ENCODE data around the gene HK1. TPM values are rescaled to one million over a fixed set of nuclear protein-coding genes. Genes with fewer than 3 reads are reported as not detected.

HK1 gene
- total and polyA plus RNA-seq, 2 of the 4 experiments (the other 2 are of a cell fraction): 53.7 to 90.5 TPM

DNA sequence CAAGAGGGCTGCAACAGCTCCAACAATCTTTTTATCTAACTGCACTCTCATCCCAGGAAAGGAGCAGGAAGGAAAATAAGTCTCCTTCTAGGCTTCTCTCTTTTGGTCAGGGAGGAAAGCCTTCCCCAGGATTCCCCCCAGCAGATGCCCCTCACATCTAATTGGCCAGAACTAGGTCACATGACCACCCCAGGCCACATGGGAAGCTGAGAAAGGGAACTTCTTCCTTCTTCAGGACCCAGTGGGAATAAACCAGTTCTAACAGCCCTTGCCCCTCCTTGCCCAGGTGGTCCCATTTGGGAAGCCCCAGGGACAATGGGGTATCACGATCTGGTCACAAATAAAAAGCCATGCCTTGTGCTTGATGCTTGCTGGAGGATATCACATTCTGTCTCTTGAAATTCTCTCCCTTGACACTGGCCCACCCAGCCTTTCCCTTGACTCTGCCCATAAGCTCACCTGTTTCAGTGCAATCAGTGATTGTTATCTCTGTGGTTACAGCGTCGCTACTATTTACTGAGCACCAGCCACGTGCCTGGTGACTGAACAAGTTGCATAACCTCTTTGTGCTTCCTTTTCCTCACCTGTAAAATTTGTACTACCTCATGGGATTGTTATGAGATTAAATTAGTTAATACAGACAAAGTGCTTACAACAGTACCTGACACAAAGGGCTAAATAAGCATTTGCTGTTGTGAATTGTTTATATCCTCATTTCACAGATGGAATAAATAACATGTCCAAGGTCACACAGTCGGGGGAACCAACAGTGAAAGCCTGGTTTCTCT is 147.4 kb downstream of the HK1 start:
- DNase-seq (no peak), ATAC-seq (ENCODE audit: low read depth) (no peak)
- 0 out of 2 replicates have a peak, but pooled peaks cover 4% of the 10 kb centered on the region for H4K20me1 ChIP-seq (ENCODE audit: insufficient read depth, low read length)
- TF ChIP-seq, protein P1, sequence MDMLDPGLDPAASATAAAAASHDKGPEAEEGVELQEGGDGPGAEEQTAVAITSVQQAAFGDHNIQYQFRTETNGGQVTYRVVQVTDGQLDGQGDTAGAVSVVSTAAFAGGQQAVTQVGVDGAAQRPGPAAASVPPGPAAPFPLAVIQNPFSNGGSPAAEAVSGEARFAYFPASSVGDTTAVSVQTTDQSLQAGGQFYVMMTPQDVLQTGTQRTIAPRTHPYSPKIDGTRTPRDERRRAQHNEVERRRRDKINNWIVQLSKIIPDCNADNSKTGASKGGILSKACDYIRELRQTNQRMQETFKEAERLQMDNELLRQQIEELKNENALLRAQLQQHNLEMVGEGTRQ (IDR thresholded peaks at IDR 0.05; ENCODE audit: low read depth, low read length): peak; percentile 63
- no peak for TF ChIP-seq MAZ (IDR thresholded peaks at IDR 0.05; ENCODE audit: borderline replicate concordance, low read depth, low read length)
- no peak overlapping the region for H2BK20ac ChIP-seq (ENCODE audit: low read depth, low read length)
- no peak overlapping the region for H3K27ac ChIP-seq (ENCODE audit: insufficient read depth, low read length)
- no peak overlapping the region for H4K91ac ChIP-seq (ENCODE audit: insufficient read depth, low read depth, low read length)
- no peak overlapping the region for H2BK120ac ChIP-seq (ENCODE audit: low read depth, low read length)
- no peak overlapping the region for H2BK15ac ChIP-seq (ENCODE audit: low read depth, low read length)
- H4K5ac ChIP-seq (ENCODE audit: low read depth, low read length): no peak overlapping the region
- WGBS, 2 experiments (ENCODE audit: extremely low coverage in 2 of 2, insufficient read length in 1 of 2): 20% methylated on average over 1 of the region's 5 CpGs; no CpG with 5 or more reads in 1 of the 2 experiments
- H3K9me1 ChIP-seq (ENCODE audit: insufficient read depth, low read length): peaks cover 5% of the 10 kb centered on the region; the same call in 1 of the 2 replicates
- H3K9ac ChIP-seq (ENCODE audit: low read depth, low read length): no peak overlapping the region
- no peak overlapping the region for H2BK5ac ChIP-seq (ENCODE audit: low read depth, low read length, poor library complexity, severe bottlenecking)
- no peak overlapping the region for H2AFZ ChIP-seq (replicated peaks; ENCODE audit: low read length, poor library complexity)
- ChIA-PET CTCF (interaction anchor here (1.2 kb wide), 1 partner anchor 90 kb away, joined by 3 read pairs; no protein-coding TSS in a partner anchor), POLR2A (ENCODE audit: unreplicated experiment) (no interaction called here)
- H3K4me2 ChIP-seq (ENCODE audit: low read depth, low read length): no peak overlapping the region
- H3K36me3 ChIP-seq (ENCODE audit: control insufficient read depth, insufficient read depth, low read length): no peaks in the 10 kb centered on the region
- no peak overlapping the region for H3K4me3 ChIP-seq (ENCODE audit: insufficient read depth, low read depth, low read length)
- no peak overlapping the region for H3K56ac ChIP-seq (ENCODE audit: extremely low read depth, insufficient read depth, low read length)
- in situ Hi-C loops (cut with MboI; ENCODE audit: low sequenced_read_pairs): loop anchor here (5.0 to 10.0 kb wide), 2 partner anchors 77 to 209 kb away; partner anchors contain the start of gene FAM241B
- no peaks in the 10 kb centered on the region for H3K79me1 ChIP-seq (ENCODE audit: low read depth in 1 of 2, low read length in 2 of 2)
- no peaks in the 10 kb centered on the region for H3K9me3 ChIP-seq (ENCODE audit: control insufficient read depth, insufficient read depth, low read length)
- BruUV-seq (replicated peaks): no TSS peak
- intact Hi-C loops (cut with micrococcal nuclease): loop anchor here (5.0 kb wide), 1 partner anchor 212 kb away; no protein-coding TSS in a partner anchor
- no peak overlapping the region for H2AK9ac ChIP-seq (replicated peaks; ENCODE audit: low read depth, low read length, poor library complexity)
- no peak overlapping the region for H4K8ac ChIP-seq (ENCODE audit: low read depth in 2 of 2, low read length in 2 of 2)
- H3K23ac ChIP-seq (ENCODE audit: low read depth, low read length): no peak overlapping the region
- peaks cover 5% of the 10 kb centered on the region; the same call in 1 of the 2 replicates for H3K4me1 ChIP-seq (ENCODE audit: control insufficient read depth, insufficient read depth, low read length)
- H3K27me3 ChIP-seq (ENCODE audit: control insufficient read depth, insufficient read depth, low read length): peaks cover 28% of the 10 kb centered on the region
- H3K4ac ChIP-seq (ENCODE audit: low read depth, low read length): no peak overlapping the region
- dilution Hi-C loops (cut with HindIII; ENCODE audit: low sequenced_read_pairs, unreplicated experiment): no loop called here
- H2AK5ac ChIP-seq (ENCODE audit: low read depth, low read length): no peak overlapping the region
- H3K14ac ChIP-seq (replicated peaks; ENCODE audit: low read depth, low read length): no peak overlapping the region
- H3K18ac ChIP-seq (ENCODE audit: low read depth, low read length): no peak overlapping the region
